SJCRH30 (cell line): ENCODE results near the gene KLHL36. TPM values are rescaled to one million over a fixed set of nuclear protein-coding genes. Genes with fewer than 3 reads are reported as not detected.

ENCODE experiments used
- DNase-seq, 2 experiments: peaks; one replicate each; pipeline ENCODE4 v3.0.0-alpha.2; 2015 to 2020
- H3K27ac ChIP-seq: fragments of 250-450 bp; sonication (Bioruptor Pico); 2 replicates; pipeline ENCODE4 v1.5.1; 2020; ENCODE audit warnings: mild to moderate bottlenecking, moderate library complexity
- H3K27me3 ChIP-seq: fragments of 250-450 bp; sonication (Bioruptor Pico); 2 replicates; pipeline ENCODE4 v1.5.1; 2020; ENCODE audit warnings: mild to moderate bottlenecking, moderate library complexity
- H3K36me3 ChIP-seq: fragments of 250-450 bp; sonication (Bioruptor Pico); 2 replicates; pipeline ENCODE4 v1.5.1; 2020; ENCODE audit warnings: mild to moderate bottlenecking, moderate library complexity
- H3K4me1 ChIP-seq: fragments of 250-450 bp; sonication (Bioruptor Pico); 2 replicates; pipeline ENCODE4 v1.5.1; 2020; ENCODE audit warnings: mild to moderate bottlenecking, moderate library complexity
- H3K4me3 ChIP-seq: fragments of 250-450 bp; sonication (Bioruptor Pico); 2 replicates; pipeline ENCODE4 v1.5.1; 2020; ENCODE audit warnings: mild to moderate bottlenecking, moderate library complexity
- H3K9me3 ChIP-seq: fragments of 250-450 bp; sonication (Bioruptor Pico); replicated peaks from 2 replicates; pipeline ENCODE4 v1.5.1; 2020; ENCODE audit warnings: mild to moderate bottlenecking, moderate library complexity
- total RNA-seq: library from RNA; depleted of rRNA; stranded (reverse); fragments of >200 nt; shearing (Covaris generic); gene quantifications from 2 replicates; pipeline ENCODE4 v1.2.3, GENCODE V29; 2014

Gene KLHL36
- total RNA-seq, 1 experiment from 2014 or later = 10.1 TPM

- H3K9me3 ChIP-seq = no peaks in the 10 kb centered on the region
- no peak overlapping the region for H3K4me3 ChIP-seq
- no peak overlapping the region for H3K27ac ChIP-seq
- no peak for DNase-seq
- no peaks in the 10 kb centered on the region for H3K27me3 ChIP-seq
- no peaks in the 10 kb centered on the region; the same call in 1 of the 2 replicates for H3K4me1 ChIP-seq
- no peaks in the 10 kb centered on the region for H3K36me3 ChIP-seq
Measured at GRCh38 chr16:84649511-84649861, 1.2 kb downstream of the KLHL36 start.

DNA sequence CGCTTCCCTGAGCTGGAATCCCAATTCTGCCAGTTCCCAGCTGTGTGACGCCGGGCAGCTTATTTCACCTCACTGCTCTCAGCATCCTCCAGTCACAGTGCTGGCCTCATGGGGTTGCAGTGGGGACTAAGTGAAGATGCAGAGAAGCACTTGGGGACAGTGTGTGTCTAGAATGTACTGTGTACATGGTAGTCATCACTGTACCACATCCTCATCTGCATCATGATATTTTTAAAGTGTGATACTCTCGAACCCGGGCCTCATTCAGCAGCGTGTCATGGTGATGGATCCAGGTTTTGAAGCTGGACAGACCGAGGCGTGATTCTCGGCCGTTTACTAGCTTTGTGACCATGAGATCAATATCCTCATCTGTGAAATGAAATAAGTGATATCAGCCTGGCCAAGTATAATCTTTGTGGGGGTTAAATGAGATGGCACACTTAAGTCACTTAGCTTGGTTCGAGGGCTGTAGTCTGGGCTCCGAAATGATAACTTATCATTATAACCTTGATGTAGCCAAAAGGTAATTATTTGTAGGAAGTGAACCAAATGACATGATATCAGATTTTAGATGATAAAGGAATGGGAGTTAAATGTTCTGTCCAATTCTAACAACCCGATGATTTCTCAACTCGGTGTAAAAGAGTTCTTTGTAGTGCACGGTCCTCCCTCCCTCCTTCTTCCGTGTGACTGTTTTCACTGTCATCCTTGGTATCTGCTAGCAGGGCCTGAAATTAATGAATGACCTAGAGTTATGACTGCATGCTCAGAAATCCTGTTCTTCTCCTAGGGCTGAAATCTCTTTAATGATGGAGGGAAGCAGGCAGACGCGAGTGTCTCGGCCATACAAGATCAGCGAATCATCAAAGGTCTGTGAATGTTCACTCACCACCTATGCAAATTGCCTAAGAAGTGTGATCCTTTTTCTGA is 2.0 kb downstream of the KLHL36 start:
- Histone ChIP-seq H3K36me3 (no peaks in the 10 kb centered on the region), H3K4me3 (no peak overlapping the region), H3K27ac (no peak overlapping the region), H3K9me3 (no peaks in the 10 kb centered on the region), H3K27me3 (no peaks in the 10 kb centered on the region), H3K4me1 (no peaks in the 10 kb centered on the region; the same call in 1 of the 2 replicates)
- DNase-seq = no peak

DNA sequence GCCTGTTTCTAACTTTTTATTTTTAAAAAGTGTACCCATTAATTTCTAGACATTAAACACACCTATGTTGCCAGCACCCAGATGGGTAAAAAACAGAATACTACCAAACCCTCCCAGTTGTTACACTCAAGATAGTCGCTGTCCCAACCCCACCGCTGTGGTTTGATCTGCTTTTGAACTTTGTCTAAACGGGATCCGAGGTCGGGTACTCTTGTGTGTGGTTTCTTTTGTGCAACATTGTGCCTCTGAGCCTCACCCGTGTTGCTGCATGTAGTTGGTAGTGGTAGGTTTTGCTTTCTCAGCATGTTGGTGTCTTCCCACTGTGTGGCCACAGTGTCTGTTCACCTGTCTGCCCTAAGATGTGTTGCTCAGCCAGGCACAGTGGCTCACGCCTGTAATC is 4.3 kb downstream of the KLHL36 start:
- Histone ChIP-seq H3K9me3 (no peaks in the 10 kb centered on the region), H3K4me1 (no peaks in the 10 kb centered on the region; the same call in 1 of the 2 replicates), H3K36me3 (no peaks in the 10 kb centered on the region), H3K4me3 (no peak overlapping the region), H3K27me3 (no peaks in the 10 kb centered on the region), H3K27ac (no peak overlapping the region)
- no peak for DNase-seq

- H3K27ac ChIP-seq = no peak overlapping the region
- H3K4me1 ChIP-seq = no peaks in the 10 kb centered on the region
- no peak overlapping the region for H3K4me3 ChIP-seq
- no peaks in the 10 kb centered on the region for H3K27me3 ChIP-seq
- DNase-seq = no peak
- no peaks in the 10 kb centered on the region for H3K9me3 ChIP-seq
- H3K36me3 ChIP-seq = no peaks in the 10 kb centered on the region; the same call in 1 of the 2 replicates
Measured at GRCh38 chr16:84654238-84654637, 5.9 kb downstream of the KLHL36 start.

GRCh38 chr16:84654998-84655397 is 6.7 kb downstream of the KLHL36 start:
- no peaks in the 10 kb centered on the region for H3K4me1 ChIP-seq
- no peak for DNase-seq
- no peaks in the 10 kb centered on the region for H3K27me3 ChIP-seq
- H3K27ac ChIP-seq = no peak overlapping the region
- no peaks in the 10 kb centered on the region; the same call in 1 of the 2 replicates for H3K36me3 ChIP-seq
- H3K4me3 ChIP-seq = no peak overlapping the region
- H3K9me3 ChIP-seq = no peaks in the 10 kb centered on the region

GRCh38 chr16:84656649-84657048 is 8.3 kb downstream of the KLHL36 start:
- DNase-seq = no peak
- no peak overlapping the region for H3K4me3 ChIP-seq
- no peaks in the 10 kb centered on the region for H3K27me3 ChIP-seq
- no peaks in the 10 kb centered on the region; the same call in 1 of the 2 replicates for H3K36me3 ChIP-seq
- H3K9me3 ChIP-seq = no peaks in the 10 kb centered on the region
- no peaks in the 10 kb centered on the region for H3K4me1 ChIP-seq
- no peak overlapping the region for H3K27ac ChIP-seq

DNA sequence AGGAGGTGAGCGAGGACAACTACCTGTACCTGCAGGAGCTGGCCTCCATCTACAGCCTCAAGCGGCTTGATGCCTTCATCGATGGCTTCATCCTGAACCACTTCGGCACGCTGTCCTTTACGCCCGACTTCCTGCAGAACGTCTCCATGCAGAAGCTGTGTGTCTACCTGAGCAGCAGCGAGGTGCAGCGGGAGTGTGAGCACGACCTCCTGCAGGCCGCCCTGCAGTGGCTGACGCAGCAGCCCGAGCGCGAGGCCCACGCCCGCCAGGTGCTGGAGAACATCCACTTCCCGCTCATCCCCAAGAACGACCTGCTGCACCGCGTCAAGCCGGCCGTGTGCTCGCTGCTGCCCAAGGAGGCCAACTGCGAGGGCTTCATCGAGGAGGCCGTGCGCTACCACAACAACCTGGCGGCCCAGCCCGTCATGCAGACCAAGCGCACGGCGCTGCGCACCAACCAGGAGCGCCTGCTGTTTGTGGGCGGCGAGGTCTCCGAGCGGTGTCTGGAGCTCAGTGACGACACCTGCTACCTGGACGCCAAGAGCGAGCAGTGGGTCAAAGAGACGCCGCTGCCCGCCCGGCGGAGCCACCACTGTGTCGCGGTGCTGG is 9.0 kb downstream of the KLHL36 start:
- DNase-seq = no peak
- no peaks in the 10 kb centered on the region for H3K4me1 ChIP-seq
- H3K9me3 ChIP-seq = no peaks in the 10 kb centered on the region
- no peak overlapping the region for H3K27ac ChIP-seq
- no peak overlapping the region for H3K4me3 ChIP-seq
- no peaks in the 10 kb centered on the region; the same call in 1 of the 2 replicates for H3K36me3 ChIP-seq
- H3K27me3 ChIP-seq = no peaks in the 10 kb centered on the region

DNA sequence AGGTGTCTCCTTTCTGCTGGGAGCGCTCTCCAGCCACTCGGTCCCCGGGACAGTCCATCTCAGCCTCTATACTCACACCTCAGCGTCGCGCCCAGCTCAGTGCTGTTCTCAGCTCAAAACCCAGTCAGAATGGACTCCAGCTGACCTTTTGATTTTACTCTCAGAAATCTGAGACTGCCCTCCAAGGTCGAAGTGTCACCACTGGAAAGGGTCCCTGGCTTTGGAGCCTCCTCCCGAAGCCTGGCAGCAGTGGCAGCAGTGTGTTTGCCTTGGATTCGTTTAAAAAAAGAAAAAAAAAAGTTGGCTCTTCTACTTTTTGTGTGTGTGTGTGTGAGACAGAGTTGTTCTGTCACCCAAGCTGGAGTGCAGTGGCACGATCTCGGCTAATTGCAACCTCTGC is 10.4 kb downstream of the KLHL36 start:
- Histone ChIP-seq H3K27ac (no peak overlapping the region), H3K4me3 (no peak overlapping the region), H3K36me3 (no peaks in the 10 kb centered on the region; the same call in 1 of the 2 replicates), H3K4me1 (no peaks in the 10 kb centered on the region), H3K27me3 (no peaks in the 10 kb centered on the region), H3K9me3 (no peaks in the 10 kb centered on the region)
- DNase-seq = no peak

DNA sequence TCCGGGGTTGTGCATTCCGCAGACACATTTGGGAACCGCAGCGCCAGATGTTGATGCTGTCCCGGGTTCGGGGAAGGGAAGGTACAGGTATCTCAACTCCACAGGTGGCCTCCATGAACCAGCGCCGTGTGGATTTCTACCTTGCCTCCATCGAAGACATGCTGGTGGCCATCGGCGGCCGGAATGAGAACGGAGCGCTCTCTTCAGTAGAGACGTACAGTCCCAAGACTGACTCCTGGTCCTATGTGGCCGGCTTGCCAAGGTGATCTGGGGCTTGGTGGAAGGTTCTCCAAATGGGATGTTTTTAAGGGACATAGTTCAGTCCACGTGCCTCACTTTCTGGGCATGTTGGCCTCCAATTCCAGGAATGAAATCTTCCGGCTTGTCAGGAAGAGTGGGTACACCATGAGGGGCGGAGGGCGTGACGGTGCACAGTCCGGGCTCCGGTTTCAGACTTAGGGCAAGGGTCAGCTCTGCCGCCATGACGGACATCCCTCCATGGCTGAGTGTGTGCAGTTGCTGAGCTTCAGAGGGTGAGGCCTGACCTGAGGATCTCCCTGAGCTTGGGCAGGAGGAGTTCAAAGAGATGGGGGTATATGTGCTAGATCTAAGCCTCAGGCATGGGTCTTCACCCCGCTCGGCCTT is 11.5 kb downstream of the KLHL36 start:
- H3K36me3 ChIP-seq = no peaks in the 10 kb centered on the region; the same call in 1 of the 2 replicates

GRCh38 chr16:84660973-84661372 is 12.7 kb downstream of the KLHL36 start:
- no peaks in the 10 kb centered on the region for H3K27me3 ChIP-seq
- H3K4me3 ChIP-seq = no peak overlapping the region
- no peak overlapping the region for H3K27ac ChIP-seq
- DNase-seq = no peak
- no peaks in the 10 kb centered on the region for H3K9me3 ChIP-seq
- H3K36me3 ChIP-seq = no peaks in the 10 kb centered on the region; the same call in 1 of the 2 replicates
- H3K4me1 ChIP-seq = no peaks in the 10 kb centered on the region

More for the DNA sequence above, 11.5 kb downstream of the KLHL36 start:
- no peak overlapping the region for H3K27ac ChIP-seq
- DNase-seq = no peak
- H3K4me3 ChIP-seq = no peak overlapping the region
- no peaks in the 10 kb centered on the region for H3K27me3 ChIP-seq
- no peaks in the 10 kb centered on the region for H3K9me3 ChIP-seq
- no peaks in the 10 kb centered on the region for H3K4me1 ChIP-seq

DNA sequence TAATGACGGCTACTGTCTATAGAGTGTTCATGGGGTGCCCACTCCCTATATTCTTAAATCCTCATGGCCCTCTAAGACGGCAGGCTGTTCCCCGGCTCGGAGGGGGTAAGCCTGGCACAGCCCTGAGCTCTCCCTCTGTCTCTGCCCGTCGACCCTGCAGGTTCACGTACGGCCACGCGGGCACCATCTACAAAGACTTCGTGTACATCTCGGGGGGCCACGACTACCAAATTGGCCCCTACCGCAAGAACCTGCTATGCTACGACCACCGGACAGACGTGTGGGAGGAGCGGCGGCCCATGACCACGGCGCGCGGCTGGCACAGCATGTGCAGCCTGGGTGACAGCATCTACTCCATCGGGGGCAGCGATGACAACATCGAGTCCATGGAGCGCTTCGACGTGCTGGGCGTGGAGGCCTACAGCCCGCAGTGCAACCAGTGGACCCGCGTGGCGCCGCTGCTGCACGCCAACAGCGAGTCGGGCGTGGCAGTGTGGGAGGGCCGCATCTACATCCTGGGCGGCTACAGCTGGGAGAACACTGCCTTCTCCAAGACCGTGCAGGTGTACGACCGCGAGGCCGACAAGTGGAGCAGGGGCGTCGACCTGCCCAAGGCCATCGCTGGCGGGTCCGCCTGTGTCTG is 13.2 kb downstream of the KLHL36 start:
- Histone ChIP-seq H3K4me3 (no peak overlapping the region), H3K4me1 (no peaks in the 10 kb centered on the region), H3K27me3 (no peaks in the 10 kb centered on the region), H3K27ac (no peak overlapping the region), H3K36me3 (no peaks in the 10 kb centered on the region; the same call in 1 of the 2 replicates), H3K9me3 (no peaks in the 10 kb centered on the region)
- DNase-seq = no peak

DNA sequence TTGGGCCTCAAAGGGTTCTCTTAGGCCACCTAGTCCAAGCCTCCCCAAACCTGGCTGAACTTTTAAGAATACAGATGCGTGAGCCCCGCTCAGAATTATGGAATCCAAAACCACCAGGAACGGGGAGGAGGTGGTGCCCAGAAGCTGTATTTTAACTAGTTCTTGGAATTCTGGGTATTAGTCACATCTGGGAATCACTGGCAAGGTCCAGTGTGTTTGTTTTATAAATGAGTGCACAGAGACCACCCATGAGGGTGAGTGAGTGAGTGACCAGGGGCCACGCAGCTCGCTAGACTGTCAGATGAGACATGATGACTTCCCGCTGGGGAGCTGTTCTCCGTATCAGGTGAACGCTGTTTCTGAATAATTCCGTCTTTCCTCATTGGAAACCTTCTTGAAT is 14.2 kb downstream of the KLHL36 start:
- no peaks in the 10 kb centered on the region for H3K9me3 ChIP-seq
- no peaks in the 10 kb centered on the region; the same call in 1 of the 2 replicates for H3K36me3 ChIP-seq
- no peak for DNase-seq
- H3K4me1 ChIP-seq = no peaks in the 10 kb centered on the region
- H3K4me3 ChIP-seq = no peak overlapping the region
- no peak overlapping the region for H3K27ac ChIP-seq
- no peaks in the 10 kb centered on the region for H3K27me3 ChIP-seq

- H3K9me3 ChIP-seq = no peaks in the 10 kb centered on the region
- H3K36me3 ChIP-seq = no peaks in the 10 kb centered on the region
- no peaks in the 10 kb centered on the region for H3K4me1 ChIP-seq
- H3K4me3 ChIP-seq = no peak overlapping the region
- no peak for DNase-seq
- H3K27me3 ChIP-seq = no peaks in the 10 kb centered on the region
- H3K27ac ChIP-seq = no peak overlapping the region
Measured at GRCh38 chr16:84663433-84664101, 15.3 kb downstream of the KLHL36 start.

DNA sequence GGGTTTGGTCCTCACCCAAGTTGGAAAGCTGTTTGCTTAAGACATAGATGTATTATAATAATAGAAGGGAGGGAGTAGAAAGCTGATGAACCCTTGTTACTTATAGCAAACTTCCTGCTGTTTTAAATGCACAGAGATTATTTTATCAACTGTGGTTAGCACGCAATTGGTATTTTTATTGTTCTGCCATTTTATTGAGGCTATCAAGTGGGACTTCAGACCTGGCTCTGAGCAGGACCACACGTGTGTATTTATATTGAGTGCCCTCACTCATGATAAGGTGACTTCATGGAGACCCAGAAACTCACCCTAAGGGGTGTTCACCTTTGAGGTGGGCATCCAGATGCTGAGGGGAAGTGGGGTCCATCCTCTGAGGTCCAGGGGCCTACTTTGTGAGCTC is 17.0 kb downstream of the KLHL36 start:
- DNase-seq = no peak
- Histone ChIP-seq H3K27ac (no peak overlapping the region), H3K4me3 (no peak overlapping the region), H3K36me3 (no peaks in the 10 kb centered on the region), H3K9me3 (no peaks in the 10 kb centered on the region), H3K27me3 (no peaks in the 10 kb centered on the region), H3K4me1 (no peaks in the 10 kb centered on the region)
